Fibroblast of mammary gland (primary cell): ENCODE results near the gene CACNA2D3.

Source experiments
- DNase-seq: peaks from one replicate; pipeline ENCODE4 v3.0.0-alpha.2; 2010; ENCODE audit warnings: low read depth
- H3K4me3 ChIP-seq: 2 replicates; pipeline ENCODE4 v1.5.1; 2011; ENCODE audit warnings: low read depth, mild to moderate bottlenecking, low read length, moderate library complexity; ENCODE audit not compliant: control insufficient read depth
- CTCF ChIP-seq: conservative IDR thresholded peaks from 2 replicates; pipeline ENCODE4 v1.5.1; 2011; ENCODE audit warnings: low read depth, low read length, inconsistent platforms; ENCODE audit not compliant: control insufficient read depth, insufficient read depth

The CACNA2D3 gene

GRCh38 chr3:55036883-55037577 lies 914.7 kb downstream of the CACNA2D3 start:
- TF ChIP-seq CTCF, result no peak

GRCh38 chr3:55042591-55042990 lies 920.2 kb downstream of the CACNA2D3 start:
- no peak overlapping the region for H3K4me3 ChIP-seq
- DNase-seq, result peak; percentile 62
- TF ChIP-seq CTCF, result peak; percentile 41

More at GRCh38 chr3:55036883-55037577, 914.7 kb downstream of the CACNA2D3 start:
- H3K4me3 ChIP-seq, result no peak overlapping the region
- no peak for DNase-seq

GRCh38 chr3:55044486-55044885 lies 922.1 kb downstream of the CACNA2D3 start:
- no peak for TF ChIP-seq CTCF
- no peak for DNase-seq
- no peak overlapping the region for H3K4me3 ChIP-seq

GRCh38 chr3:55059027-55059629 lies 936.8 kb downstream of the CACNA2D3 start:
- no peak overlapping the region for H3K4me3 ChIP-seq
- DNase-seq, result peak; percentile 35
- TF ChIP-seq CTCF, result no peak

GRCh38 chr3:55060896-55061719 lies 938.8 kb downstream of the CACNA2D3 start:
- H3K4me3 ChIP-seq, result no peak overlapping the region
- no peak for DNase-seq
- TF ChIP-seq CTCF, result no peak

- no peak for TF ChIP-seq CTCF
- no peak for DNase-seq
- H3K4me3 ChIP-seq, result no peak overlapping the region
These were observed 939.3 kb downstream of the CACNA2D3 start for GRCh38 chr3:55061720-55062034.
